ENCODE measurements around the gene TIMM17A.

DNA sequence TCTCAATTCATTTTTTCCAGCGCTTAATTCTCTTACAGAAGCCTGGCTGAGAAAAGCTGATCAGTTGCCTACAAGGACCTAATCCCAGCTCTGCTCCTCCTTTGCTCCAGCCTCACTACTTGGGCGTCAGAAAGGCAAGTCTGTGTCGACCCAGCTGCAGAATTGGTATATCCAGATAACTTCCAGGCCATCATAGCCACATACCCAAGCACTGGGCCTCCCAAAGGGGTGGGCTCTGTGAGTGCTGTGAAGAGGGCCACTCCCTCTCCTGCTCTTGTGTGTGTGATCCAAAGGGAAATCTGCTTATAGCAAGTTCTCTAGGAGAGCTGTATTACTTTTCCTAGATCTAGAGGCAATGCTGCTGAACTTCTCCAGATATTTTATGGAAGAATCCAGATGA is 27.0 kb upstream of the TIMM17A start:
- TF ChIP-seq POLR2A (IDR thresholded peaks at IDR 0.05; ENCODE audit: low read depth, low read length) (no peak), TAF1 (IDR thresholded peaks at IDR 0.05; ENCODE audit: low read depth, low read length) (no peak), POLR2AphosphoS5 (IDR thresholded peaks at IDR 0.05; ENCODE audit: low read depth, low read length) (no peak), SPI1 (IDR thresholded peaks at IDR 0.05; ENCODE audit: low read depth, low read length) (no peak), PAX5 (IDR thresholded peaks at IDR 0.05; ENCODE audit: insufficient read depth, low read length, severe bottlenecking) (no peak), POU2F2 (IDR thresholded peaks at IDR 0.05; ENCODE audit: low read depth, low read length) (no peak)

Measured in GM12891 (cell line).